GM23338 (cell line): ENCODE results near the gene PIK3C3. TPM values are rescaled to one million over a fixed set of nuclear protein-coding genes. Genes with fewer than 3 reads are reported as not detected.

ENCODE experiments used
- NANOG ChIP-seq: IDR thresholded peaks from 2 replicates; pipeline ENCODE4 v1.6.1; 2016; ENCODE audit warnings: antibody characterized with exemption, borderline replicate concordance
- POLR2AphosphoS5 ChIP-seq: IDR thresholded peaks from 2 replicates; pipeline ENCODE4 v1.6.1; 2016; ENCODE audit warnings: antibody characterized with exemption, low read depth
- REST ChIP-seq: IDR thresholded peaks from one replicate; pipeline ENCODE4 v1.6.1; 2018; ENCODE audit warnings: antibody characterized with exemption; ENCODE audit not compliant: unreplicated experiment
- STAT1 ChIP-seq: IDR thresholded peaks from one replicate; pipeline ENCODE4 v1.6.1; 2016; ENCODE audit warnings: antibody characterized with exemption; ENCODE audit not compliant: unreplicated experiment
- polyA plus RNA-seq: library from polyadenylated mRNA; unstranded; fragments of >200 nt; fragmentation: Nextera tagmentation; extraction: Ambion mirVana; gene quantifications from 2 replicates; pipeline ENCODE4 v1.2.1, GENCODE V29; 2016
- total RNA-seq: library from RNA; depleted of rRNA; stranded (reverse); fragments of >200 nt; shearing (Covaris generic); gene quantifications from 2 replicates; pipeline ENCODE4 v1.2.3, GENCODE V29; 2014
- TF ChIP-seq, protein P1 (sequence below): fragments of 250-450 bp; sonication (Bioruptor Pico); IDR thresholded peaks from 2 replicates; pipeline ENCODE4 v1.5.0; 2020; ENCODE audit warnings: mild to moderate bottlenecking, moderate library complexity
- TF ChIP-seq, protein P2 (sequence below), 2 experiments: fragments of 200-600 bp in 1 of 2; sonication (generic) in 1 of 2; conservative IDR thresholded peaks; 2 replicates each; pipeline versions ENCODE4 v1.5.1 to v1.6.1; 2016 to 2017; ENCODE audit warnings: antibody characterized with exemption in 2 of 2, low read depth in 2 of 2, mild to moderate bottlenecking in 2 of 2, moderate library complexity in 1 of 2

Gene PIK3C3
- total and polyA plus RNA-seq, 2 experiments from 2014 or later: 25.9 to 35.4 TPM

GRCh38 chr18:41942254-41942653 lies 12.8 kb upstream of the PIK3C3 start (continued):
- TF ChIP-seq, protein P1, sequence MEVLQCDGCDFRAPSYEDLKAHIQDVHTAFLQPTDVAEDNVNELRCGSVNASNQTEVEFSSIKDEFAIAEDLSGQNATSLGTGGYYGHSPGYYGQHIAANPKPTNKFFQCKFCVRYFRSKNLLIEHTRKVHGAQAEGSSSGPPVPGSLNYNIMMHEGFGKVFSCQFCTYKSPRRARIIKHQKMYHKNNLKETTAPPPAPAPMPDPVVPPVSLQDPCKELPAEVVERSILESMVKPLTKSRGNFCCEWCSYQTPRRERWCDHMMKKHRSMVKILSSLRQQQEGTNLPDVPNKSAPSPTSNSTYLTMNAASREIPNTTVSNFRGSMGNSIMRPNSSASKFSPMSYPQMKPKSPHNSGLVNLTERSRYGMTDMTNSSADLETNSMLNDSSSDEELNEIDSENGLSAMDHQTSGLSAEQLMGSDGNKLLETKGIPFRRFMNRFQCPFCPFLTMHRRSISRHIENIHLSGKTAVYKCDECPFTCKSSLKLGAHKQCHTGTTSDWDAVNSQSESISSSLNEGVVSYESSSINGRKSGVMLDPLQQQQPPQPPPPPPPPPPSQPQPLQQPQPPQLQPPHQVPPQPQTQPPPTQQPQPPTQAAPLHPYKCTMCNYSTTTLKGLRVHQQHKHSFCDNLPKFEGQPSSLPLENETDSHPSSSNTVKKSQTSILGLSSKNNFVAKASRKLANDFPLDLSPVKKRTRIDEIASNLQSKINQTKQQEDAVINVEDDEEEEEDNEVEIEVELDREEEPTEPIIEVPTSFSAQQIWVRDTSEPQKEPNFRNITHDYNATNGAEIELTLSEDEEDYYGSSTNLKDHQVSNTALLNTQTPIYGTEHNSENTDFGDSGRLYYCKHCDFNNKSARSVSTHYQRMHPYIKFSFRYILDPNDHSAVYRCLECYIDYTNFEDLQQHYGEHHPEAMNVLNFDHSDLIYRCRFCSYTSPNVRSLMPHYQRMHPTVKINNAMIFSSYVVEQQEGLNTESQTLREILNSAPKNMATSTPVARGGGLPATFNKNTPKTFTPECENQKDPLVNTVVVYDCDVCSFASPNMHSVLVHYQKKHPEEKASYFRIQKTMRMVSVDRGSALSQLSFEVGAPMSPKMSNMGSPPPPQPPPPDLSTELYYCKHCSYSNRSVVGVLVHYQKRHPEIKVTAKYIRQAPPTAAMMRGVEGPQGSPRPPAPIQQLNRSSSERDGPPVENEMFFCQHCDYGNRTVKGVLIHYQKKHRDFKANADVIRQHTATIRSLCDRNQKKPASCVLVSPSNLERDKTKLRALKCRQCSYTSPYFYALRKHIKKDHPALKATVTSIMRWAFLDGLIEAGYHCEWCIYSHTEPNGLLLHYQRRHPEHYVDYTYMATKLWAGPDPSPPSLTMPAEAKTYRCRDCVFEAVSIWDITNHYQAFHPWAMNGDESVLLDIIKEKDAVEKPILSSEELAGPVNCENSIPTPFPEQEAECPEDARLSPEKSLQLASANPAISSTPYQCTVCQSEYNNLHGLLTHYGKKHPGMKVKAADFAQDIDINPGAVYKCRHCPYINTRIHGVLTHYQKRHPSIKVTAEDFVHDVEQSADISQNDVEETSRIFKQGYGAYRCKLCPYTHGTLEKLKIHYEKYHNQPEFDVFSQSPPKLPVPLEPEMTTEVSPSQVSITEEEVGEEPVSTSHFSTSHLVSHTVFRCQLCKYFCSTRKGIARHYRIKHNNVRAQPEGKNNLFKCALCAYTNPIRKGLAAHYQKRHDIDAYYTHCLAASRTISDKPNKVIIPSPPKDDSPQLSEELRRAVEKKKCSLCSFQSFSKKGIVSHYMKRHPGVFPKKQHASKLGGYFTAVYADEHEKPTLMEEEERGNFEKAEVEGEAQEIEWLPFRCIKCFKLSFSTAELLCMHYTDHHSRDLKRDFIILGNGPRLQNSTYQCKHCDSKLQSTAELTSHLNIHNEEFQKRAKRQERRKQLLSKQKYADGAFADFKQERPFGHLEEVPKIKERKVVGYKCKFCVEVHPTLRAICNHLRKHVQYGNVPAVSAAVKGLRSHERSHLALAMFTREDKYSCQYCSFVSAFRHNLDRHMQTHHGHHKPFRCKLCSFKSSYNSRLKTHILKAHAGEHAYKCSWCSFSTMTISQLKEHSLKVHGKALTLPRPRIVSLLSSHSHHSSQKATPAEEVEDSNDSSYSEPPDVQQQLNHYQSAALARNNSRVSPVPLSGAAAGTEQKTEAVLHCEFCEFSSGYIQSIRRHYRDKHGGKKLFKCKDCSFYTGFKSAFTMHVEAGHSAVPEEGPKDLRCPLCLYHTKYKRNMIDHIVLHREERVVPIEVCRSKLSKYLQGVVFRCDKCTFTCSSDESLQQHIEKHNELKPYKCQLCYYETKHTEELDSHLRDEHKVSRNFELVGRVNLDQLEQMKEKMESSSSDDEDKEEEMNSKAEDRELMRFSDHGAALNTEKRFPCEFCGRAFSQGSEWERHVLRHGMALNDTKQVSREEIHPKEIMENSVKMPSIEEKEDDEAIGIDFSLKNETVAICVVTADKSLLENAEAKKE (CRISPR knock-in tag): no peak
- TF ChIP-seq NANOG: no peak
- TF ChIP-seq POLR2AphosphoS5: no peak
- no peak for TF ChIP-seq STAT1
- TF ChIP-seq, protein P2, sequence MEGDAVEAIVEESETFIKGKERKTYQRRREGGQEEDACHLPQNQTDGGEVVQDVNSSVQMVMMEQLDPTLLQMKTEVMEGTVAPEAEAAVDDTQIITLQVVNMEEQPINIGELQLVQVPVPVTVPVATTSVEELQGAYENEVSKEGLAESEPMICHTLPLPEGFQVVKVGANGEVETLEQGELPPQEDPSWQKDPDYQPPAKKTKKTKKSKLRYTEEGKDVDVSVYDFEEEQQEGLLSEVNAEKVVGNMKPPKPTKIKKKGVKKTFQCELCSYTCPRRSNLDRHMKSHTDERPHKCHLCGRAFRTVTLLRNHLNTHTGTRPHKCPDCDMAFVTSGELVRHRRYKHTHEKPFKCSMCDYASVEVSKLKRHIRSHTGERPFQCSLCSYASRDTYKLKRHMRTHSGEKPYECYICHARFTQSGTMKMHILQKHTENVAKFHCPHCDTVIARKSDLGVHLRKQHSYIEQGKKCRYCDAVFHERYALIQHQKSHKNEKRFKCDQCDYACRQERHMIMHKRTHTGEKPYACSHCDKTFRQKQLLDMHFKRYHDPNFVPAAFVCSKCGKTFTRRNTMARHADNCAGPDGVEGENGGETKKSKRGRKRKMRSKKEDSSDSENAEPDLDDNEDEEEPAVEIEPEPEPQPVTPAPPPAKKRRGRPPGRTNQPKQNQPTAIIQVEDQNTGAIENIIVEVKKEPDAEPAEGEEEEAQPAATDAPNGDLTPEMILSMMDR (conservative IDR thresholded peaks at IDR 0.05; ENCODE audit: low read depth in 2 of 2): no peak
- TF ChIP-seq REST: no peak
